Activated CD4-positive, alpha-beta T cell treated with anti-CD3 and anti-CD28 coated beads for 36 hours (primary cell): ENCODE data around the gene BLCAP. TPM values are rescaled to one million over a fixed set of nuclear protein-coding genes. Genes with fewer than 3 reads are reported as not detected.

Experiments
- ATAC-seq: fragments of 200-7000 bp; cut with Tn5 transposase; one replicate; pipeline ENCODE4 v1.10.0; 2021; ENCODE audit warnings: mild to moderate bottlenecking, moderate library complexity
- CTCF ChIA-PET: fragments of 350-600 bp; sonication (Branson Sonifier 250); formaldehyde crosslinking; loops from one replicate; lab custom pipeline; 2021; ENCODE audit warnings: antibody characterized with exemption; lab: Charles Lee
- POLR2A ChIA-PET: fragments of 350-600 bp; sonication (Branson Sonifier 250); formaldehyde crosslinking; loops from one replicate; lab custom pipeline; 2021; ENCODE audit warnings: antibody characterized with exemption, inconsistent platforms; lab: Charles Lee
- DNase-seq: peaks from one replicate; pipeline ENCODE4 v3.0.0-alpha.2; 2020
- H3K27ac Mint-ChIP-seq: one replicate; pipeline ENCODE4 v1.8.0; 2021; ENCODE audit warnings: mixed read lengths
- H3K27me3 Mint-ChIP-seq: one replicate; pipeline ENCODE4 v1.8.0; 2021; ENCODE audit warnings: mixed read lengths
- H3K36me3 Mint-ChIP-seq: one replicate; pipeline ENCODE4 v1.8.0; 2021; ENCODE audit warnings: low read depth, mixed read lengths
- H3K4me1 Mint-ChIP-seq: one replicate; pipeline ENCODE4 v1.8.0; 2021; ENCODE audit warnings: mixed read lengths
- H3K4me3 Mint-ChIP-seq: one replicate; pipeline ENCODE4 v1.8.0; 2021; ENCODE audit warnings: mild to moderate bottlenecking, moderate library complexity, mixed read lengths
- H3K9me3 Mint-ChIP-seq: one replicate; pipeline ENCODE4 v1.8.0; 2021; ENCODE audit warnings: low read depth, mixed read lengths
- intact Hi-C, 2 experiments: fragments of 100-400 bp; cut with DNase I in 1 of 2; cut with micrococcal nuclease in 1 of 2; formaldehyde crosslinking; loops; one replicate each; pipeline versions ENCODE4 v1.14.2 to v1.15.1; 2022 to 2024; cut with DNase I, micrococcal nuclease
- total RNA-seq, 2 experiments: library from RNA; stranded (reverse); gene quantifications; one replicate each; pipeline ENCODE4 v1.2.3, GENCODE V29; 2021

Gene BLCAP
- total RNA-seq, 2 experiments from 2014 or later = 17.7 to 18.6 TPM

DNA sequence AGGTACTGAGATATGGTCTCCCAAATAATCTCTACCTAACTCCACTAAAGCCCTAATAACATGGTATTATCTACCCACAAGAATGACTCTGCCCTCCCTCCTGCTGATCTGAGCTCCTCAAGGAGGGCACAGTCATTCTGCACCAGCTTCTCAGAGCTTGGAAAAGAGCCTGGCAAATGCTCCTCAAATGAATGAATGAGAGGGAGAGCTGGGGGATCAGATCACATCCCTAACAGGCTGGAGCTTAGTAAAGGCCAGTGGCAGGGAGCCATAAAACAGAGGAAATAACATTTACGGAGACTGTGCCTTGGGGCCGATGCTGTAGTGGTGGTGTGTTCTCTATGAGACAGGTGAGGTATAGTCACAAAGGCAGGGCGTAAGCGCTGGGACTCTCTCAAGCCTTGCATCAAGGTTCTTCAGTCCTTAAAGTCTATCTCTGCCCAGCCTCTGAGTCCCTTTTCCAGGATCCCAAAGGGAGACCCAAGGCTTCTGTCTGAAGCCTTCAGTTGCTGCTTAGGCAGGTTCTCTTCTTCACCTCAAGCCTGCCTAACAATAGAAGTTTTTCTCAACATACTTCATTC lies 13.8 kb downstream of the BLCAP start:
- Mint-ChIP-seq H3K4me1 (peaks cover 3% of the 10 kb centered on the region), H3K9me3 (no peaks in the 10 kb centered on the region), H3K4me3 (no peak overlapping the region), H3K27ac (no peak overlapping the region), H3K36me3 (peaks cover 7% of the 10 kb centered on the region), H3K27me3 (no peaks in the 10 kb centered on the region)
- intact Hi-C loops = no loop called here
- DNase-seq = no peak
- ChIA-PET CTCF (interaction anchor here (0.6 kb wide), 1 partner anchor 104 kb away, joined by 3 read pairs; no protein-coding TSS in a partner anchor), POLR2A (no interaction called here)
- ATAC-seq = no peak

- H3K4me3 Mint-ChIP-seq = no peak overlapping the region
Observed at GRCh38 chr20:37511610-37512275, 15.9 kb downstream of the BLCAP start.

DNA sequence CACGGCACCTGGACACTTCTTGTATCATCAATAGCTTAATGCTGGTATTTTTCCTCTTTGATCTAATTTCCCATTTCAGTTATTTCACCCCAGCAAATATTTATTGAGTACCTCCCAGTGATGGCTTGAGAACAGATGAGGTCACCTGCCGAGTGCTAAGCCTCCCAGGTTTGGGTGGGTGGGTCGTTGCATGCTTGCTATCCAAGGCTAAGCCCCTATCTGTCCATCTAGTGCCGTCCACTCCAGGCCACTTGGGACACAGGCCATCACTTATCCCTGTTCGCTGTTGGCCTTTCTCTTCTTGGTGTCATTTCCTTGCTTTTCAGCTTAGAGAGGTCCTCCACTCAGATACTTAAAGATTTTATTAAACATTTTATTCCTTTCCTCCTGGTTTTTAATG lies 17.4 kb downstream of the BLCAP start:
- Mint-ChIP-seq H3K27ac (no peak overlapping the region), H3K9me3 (no peaks in the 10 kb centered on the region), H3K27me3 (no peaks in the 10 kb centered on the region), H3K4me1 (no peaks in the 10 kb centered on the region), H3K36me3 (no peaks in the 10 kb centered on the region), H3K4me3 (no peak overlapping the region)
- ChIA-PET POLR2A (no interaction called here), CTCF (interaction anchor here (0.7 kb wide), 1 partner anchor 706 kb away, joined by 3 read pairs; no protein-coding TSS in a partner anchor)
- ATAC-seq (no peak), DNase-seq (no peak)
- intact Hi-C loops = no loop called here

More at GRCh38 chr20:37511610-37512275, 15.9 kb downstream of the BLCAP start:
- intact Hi-C loops = no loop called here
- ATAC-seq (no peak), DNase-seq (no peak)
- Mint-ChIP-seq H3K27ac (no peak overlapping the region), H3K36me3 (no peaks in the 10 kb centered on the region), H3K27me3 (no peaks in the 10 kb centered on the region), H3K4me1 (peaks cover 3% of the 10 kb centered on the region), H3K9me3 (no peaks in the 10 kb centered on the region)
- CTCF ChIA-PET = interaction anchor here (1.2 kb wide), 1 partner anchor 316 kb away, joined by 4 read pairs; no protein-coding TSS in a partner anchor
- POLR2A ChIA-PET = no interaction called here

DNA sequence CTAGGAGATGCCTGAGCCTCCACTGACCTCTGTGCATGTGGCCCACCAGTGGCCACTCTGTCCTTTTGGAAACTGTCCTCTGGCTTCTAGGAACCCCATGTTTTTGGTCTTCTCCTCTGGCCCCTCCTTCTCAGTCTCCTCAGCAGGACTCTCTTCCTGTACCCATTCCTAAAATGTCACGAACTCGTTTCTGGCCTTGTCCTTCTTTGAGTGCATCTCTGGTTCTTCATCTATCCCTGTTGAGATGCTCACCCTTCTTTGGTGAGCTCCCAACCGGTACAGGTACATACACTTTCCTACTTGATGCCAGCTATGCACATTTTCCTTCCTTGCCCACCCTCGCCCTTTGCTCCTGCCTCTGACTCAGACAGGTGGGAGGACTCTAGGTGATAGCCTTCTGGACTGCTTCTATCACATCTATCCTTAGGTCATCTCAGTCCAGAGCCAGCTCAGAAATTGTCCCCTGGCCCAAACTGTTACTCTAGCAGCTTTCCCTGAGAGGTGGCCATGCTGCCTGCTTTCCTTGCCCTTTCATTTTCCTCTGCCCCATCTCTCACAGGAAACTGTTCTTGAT lies 21.4 kb downstream of the BLCAP start:
- CTCF ChIA-PET = interaction anchor here (0.7 kb wide), 2 partner anchors 250 to 654 kb away, joined by 3 to 4 read pairs; no protein-coding TSS in a partner anchor

GRCh38 chr20:37505263-37506151 lies 22.2 kb downstream of the BLCAP start:
- Mint-ChIP-seq H3K9me3 (no peaks in the 10 kb centered on the region), H3K27ac (no peak overlapping the region), H3K27me3 (no peaks in the 10 kb centered on the region), H3K4me3 (no peak overlapping the region), H3K36me3 (no peaks in the 10 kb centered on the region), H3K4me1 (no peaks in the 10 kb centered on the region)
- DNase-seq (no peak), ATAC-seq (no peak)
- ChIA-PET CTCF (interaction anchor here (0.9 kb wide), 1 partner anchor 11 kb away, joined by 3 read pairs; no protein-coding TSS in a partner anchor), POLR2A (no interaction called here)
- intact Hi-C loops = no loop called here

More for the DNA sequence above, 21.4 kb downstream of the BLCAP start:
- Mint-ChIP-seq H3K27me3 (no peaks in the 10 kb centered on the region), H3K9me3 (no peaks in the 10 kb centered on the region), H3K4me3 (no peak overlapping the region), H3K4me1 (no peaks in the 10 kb centered on the region), H3K36me3 (no peaks in the 10 kb centered on the region), H3K27ac (no peak overlapping the region)
- DNase-seq (no peak), ATAC-seq (no peak)
- POLR2A ChIA-PET = no interaction called here
- intact Hi-C loops = no loop called here

- intact Hi-C loops = no loop called here
- no peaks in the 10 kb centered on the region for H3K36me3 Mint-ChIP-seq
- H3K27ac Mint-ChIP-seq = no peak overlapping the region
- H3K9me3 Mint-ChIP-seq = no peaks in the 10 kb centered on the region
- POLR2A ChIA-PET = no interaction called here
- no peaks in the 10 kb centered on the region for H3K4me1 Mint-ChIP-seq
- H3K27me3 Mint-ChIP-seq = no peaks in the 10 kb centered on the region
- no peak for DNase-seq
- H3K4me3 Mint-ChIP-seq = no peak overlapping the region
- no peak for ATAC-seq
- CTCF ChIA-PET = interaction anchor here (0.9 kb wide), 1 partner anchor 10 kb away, joined by 3 read pairs; no protein-coding TSS in a partner anchor
Observed at GRCh38 chr20:37504404-37505096, 23.1 kb downstream of the BLCAP start.

- Mint-ChIP-seq H3K36me3 (no peaks in the 10 kb centered on the region), H3K9me3 (no peaks in the 10 kb centered on the region), H3K27ac (no peak overlapping the region), H3K4me1 (no peaks in the 10 kb centered on the region), H3K27me3 (no peaks in the 10 kb centered on the region), H3K4me3 (no peak overlapping the region)
- no peak for DNase-seq
- ATAC-seq = no peak
- ChIA-PET POLR2A (interaction anchor here (0.6 kb wide), 1 partner anchor 589 kb away, joined by 3 read pairs; no protein-coding TSS in a partner anchor), CTCF (no interaction called here)
- intact Hi-C loops = no loop called here
Observed at GRCh38 chr20:37503256-37503927, 24.3 kb downstream of the BLCAP start.

DNA sequence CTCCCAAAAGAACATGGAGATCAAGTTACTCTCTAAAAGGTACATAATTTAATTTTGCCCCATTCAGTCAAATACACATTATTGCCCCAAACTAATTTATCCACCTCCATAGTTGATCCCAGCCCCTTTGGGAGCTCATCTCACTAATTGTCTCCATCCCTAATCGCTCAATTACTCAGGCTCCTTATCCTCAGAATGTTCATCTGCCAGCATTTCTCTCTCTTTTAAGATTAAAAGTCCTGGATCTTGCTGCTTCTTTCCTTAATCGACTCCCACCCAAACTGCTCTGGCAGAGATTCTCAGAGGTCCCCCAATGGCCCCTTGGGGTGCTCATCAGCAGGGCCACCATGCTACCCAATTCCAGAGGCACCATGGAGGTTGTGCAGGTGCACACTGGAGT lies 25.0 kb downstream of the BLCAP start:
- Mint-ChIP-seq H3K4me3 (no peak overlapping the region), H3K36me3 (no peaks in the 10 kb centered on the region), H3K4me1 (no peaks in the 10 kb centered on the region), H3K27me3 (no peaks in the 10 kb centered on the region), H3K27ac (no peak overlapping the region), H3K9me3 (no peaks in the 10 kb centered on the region)
- POLR2A ChIA-PET = no interaction called here
- CTCF ChIA-PET = no interaction called here
- ATAC-seq = no peak
- DNase-seq = no peak
- intact Hi-C loops = no loop called here

DNA sequence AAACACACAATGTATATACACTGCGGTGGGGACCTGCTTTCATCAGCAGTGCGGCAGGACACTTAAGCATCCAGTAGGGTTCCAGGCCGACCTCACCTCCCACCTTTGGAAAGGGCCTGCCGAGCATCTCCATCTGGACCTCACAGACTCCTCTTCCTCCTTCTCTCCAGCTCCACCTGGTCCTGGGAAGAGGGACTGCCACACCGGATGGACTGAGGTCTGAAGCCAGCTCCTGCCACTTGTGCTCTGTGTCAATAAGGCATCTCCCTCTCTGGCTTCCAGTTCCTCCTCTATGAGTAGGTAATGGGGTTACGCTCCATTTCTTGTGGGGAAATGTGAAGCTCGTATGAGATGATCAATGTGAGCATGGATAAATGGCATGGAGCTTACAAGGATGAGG lies 25.7 kb downstream of the BLCAP start:
- DNase-seq (no peak), ATAC-seq (no peak)
- Mint-ChIP-seq H3K36me3 (no peaks in the 10 kb centered on the region), H3K9me3 (no peaks in the 10 kb centered on the region), H3K27ac (no peak overlapping the region), H3K27me3 (no peaks in the 10 kb centered on the region), H3K4me3 (no peak overlapping the region), H3K4me1 (no peaks in the 10 kb centered on the region)
- ChIA-PET POLR2A (no interaction called here), CTCF (interaction anchor here (0.7 kb wide), 1 partner anchor 379 kb away, joined by 3 read pairs; no protein-coding TSS in a partner anchor)
- intact Hi-C loops = no loop called here

DNA sequence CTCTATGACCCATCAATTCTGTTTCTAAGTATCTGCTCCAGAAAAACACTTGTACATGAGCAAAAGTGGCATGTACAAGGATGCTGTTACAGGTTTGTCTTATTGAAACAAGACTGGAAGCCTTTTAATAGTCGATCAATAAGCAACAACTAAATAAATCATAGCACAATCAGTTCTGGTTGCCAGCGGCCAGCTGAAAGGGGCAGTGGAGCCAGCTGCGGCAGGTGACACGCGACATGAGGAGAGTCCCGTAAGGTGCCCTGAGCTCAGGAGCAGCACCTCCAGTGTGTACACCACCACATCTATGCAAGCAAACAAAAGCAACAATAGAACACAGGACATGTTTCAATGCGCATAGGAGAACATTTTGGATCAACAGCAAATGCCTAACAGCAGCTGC lies 27.4 kb downstream of the BLCAP start:
- Mint-ChIP-seq H3K9me3 (no peaks in the 10 kb centered on the region), H3K27ac (no peak overlapping the region), H3K36me3 (no peaks in the 10 kb centered on the region), H3K27me3 (no peaks in the 10 kb centered on the region), H3K4me3 (no peak overlapping the region), H3K4me1 (no peaks in the 10 kb centered on the region)
- ChIA-PET CTCF (interaction anchor here (0.6 to 0.8 kb wide), 2 partner anchors 35 to 148 kb away, joined by 3 to 4 read pairs; no protein-coding TSS in a partner anchor), POLR2A (no interaction called here)
- intact Hi-C loops = no loop called here
- DNase-seq = no peak
- ATAC-seq = no peak
